Neural cell (in vitro differentiated cells): ENCODE measurements around the gene NAA50. TPM values are rescaled to one million over a fixed set of nuclear protein-coding genes. Genes with fewer than 3 reads are reported as not detected.
A peak's percentile ranks its signal among the peaks of the same experiment; 100 is the strongest.

ENCODE experiments used
- H2AFZ ChIP-seq: fragments of 200-600, 300-800 bp; sonication (generic), shearing (Covaris generic); 2 replicates; pipeline ENCODE4 v1.6.0; 2014; ENCODE audit warnings: low read depth, mild to moderate bottlenecking, antibody characterized with exemption, low read length, moderate library complexity
- H3F3A ChIP-seq: fragments of 200-600 bp; shearing (Covaris generic); 2 replicates; pipeline ENCODE4 v1.6.1; 2016; ENCODE audit warnings: mild to moderate bottlenecking, moderate library complexity, mixed read lengths, antibody characterized with exemption, low read length; ENCODE audit not compliant: insufficient read depth, poor library complexity, severe bottlenecking
- H3K27ac ChIP-seq: fragments of 200-600, 300-800 bp; sonication (generic), shearing (Covaris generic); 2 replicates; pipeline ENCODE4 v1.5.1; 2014; ENCODE audit warnings: mild to moderate bottlenecking, low read length, moderate library complexity
- H3K27me3 ChIP-seq: fragments of 300-800, 200-600 bp; sonication (generic), shearing (Covaris generic); 2 replicates; pipeline ENCODE4 v1.6.0; 2014; ENCODE audit warnings: mild to moderate bottlenecking, low read depth, low read length, moderate library complexity; ENCODE audit not compliant: insufficient read depth
- H3K36me3 ChIP-seq: fragments of 300-800, 200-600 bp; sonication (generic), shearing (Covaris generic); 2 replicates; pipeline ENCODE4 v1.5.1; 2014; ENCODE audit warnings: mild to moderate bottlenecking, antibody characterized with exemption, low read length, moderate library complexity; ENCODE audit not compliant: insufficient read depth
- H3K4me2 ChIP-seq: fragments of 300-800, 200-600 bp; sonication (generic), shearing (Covaris generic); 2 replicates; pipeline ENCODE4 v1.6.0; 2014; ENCODE audit warnings: mild to moderate bottlenecking, low read length
- H3K4me3 ChIP-seq: fragments of 300-800, 200-600 bp; sonication (generic), shearing (Covaris generic); 2 replicates; pipeline ENCODE4 v1.5.1; 2014; ENCODE audit warnings: mild to moderate bottlenecking, low read length, moderate library complexity
- H3K79me2 ChIP-seq: fragments of 200-600 bp; shearing (Covaris generic); replicated peaks from 2 replicates; pipeline ENCODE4 v1.6.0; 2014; ENCODE audit warnings: mild to moderate bottlenecking, low read length, moderate library complexity; ENCODE audit not compliant: insufficient read depth
- H3K9ac ChIP-seq: fragments of 300-800, 200-600 bp; sonication (generic), shearing (Covaris generic); 2 replicates; pipeline ENCODE4 v1.6.1; 2016; ENCODE audit warnings: mild to moderate bottlenecking, low read length, mixed read lengths
- H3K9me2 ChIP-seq: fragments of 200-600 bp; shearing (Covaris generic); 2 replicates; pipeline ENCODE4 v1.6.1; 2016; ENCODE audit warnings: mild to moderate bottlenecking, low read length, mixed read lengths; ENCODE audit not compliant: insufficient read depth
- H3K9me3 ChIP-seq: fragments of 200-600, 300-800 bp; sonication (generic), shearing (Covaris generic); 2 replicates; pipeline ENCODE4 v1.6.1; 2016; ENCODE audit warnings: mild to moderate bottlenecking, mixed run types, low read length, moderate library complexity, mixed read lengths
- H4K20me1 ChIP-seq: fragments of 200-600 bp; shearing (Covaris generic); 2 replicates; pipeline ENCODE4 v1.6.1; 2016; ENCODE audit warnings: mild to moderate bottlenecking, mixed run types; ENCODE audit not compliant: insufficient read depth
- EP300 ChIP-seq: fragments of 450-650 bp; conservative IDR thresholded peaks from 2 replicates; pipeline ENCODE4 v1.6.1; 2014; ENCODE audit warnings: antibody characterized with exemption, mild to moderate bottlenecking, moderate library complexity; ENCODE audit not compliant: poor library complexity, severe bottlenecking
- EZH2 ChIP-seq: fragments of 200-600, 300-800 bp; shearing (Covaris generic), sonication (generic); IDR thresholded peaks from 2 replicates; pipeline ENCODE4 v1.6.1; 2014; ENCODE audit warnings: antibody characterized with exemption, low read length, borderline replicate concordance, mild to moderate bottlenecking; ENCODE audit not compliant: insufficient read depth, poor library complexity, severe bottlenecking
- MXI1 ChIP-seq: fragments of 450-650 bp; conservative IDR thresholded peaks from 2 replicates; pipeline ENCODE4 v1.6.1; 2014; ENCODE audit warnings: antibody characterized with exemption, mild to moderate bottlenecking; ENCODE audit not compliant: poor library complexity, severe bottlenecking
- POLR2AphosphoS5 ChIP-seq: IDR thresholded peaks from 2 replicates; pipeline ENCODE4 v1.6.1; 2012
- RAD21 ChIP-seq: fragments of 450-650 bp; conservative IDR thresholded peaks from 2 replicates; pipeline ENCODE4 v1.6.1; 2014; ENCODE audit warnings: antibody characterized with exemption, mild to moderate bottlenecking, moderate library complexity
- SMC3 ChIP-seq: fragments of 450-650 bp; conservative IDR thresholded peaks from 2 replicates; pipeline ENCODE4 v1.6.1; 2014; ENCODE audit warnings: antibody characterized with exemption, mild to moderate bottlenecking, moderate library complexity; ENCODE audit not compliant: poor library complexity
- TAF1 ChIP-seq: IDR thresholded peaks from 2 replicates; pipeline ENCODE4 v1.6.1; 2012; ENCODE audit warnings: low read depth
- polyA plus RNA-seq: library from polyadenylated mRNA; depleted of rRNA; stranded (reverse); fragments of >200 nt; gene quantifications from 2 replicates; pipeline ENCODE4 v1.2.3, GENCODE V29; 2014
- TF ChIP-seq, protein P1 (sequence below): IDR thresholded peaks from 2 replicates; pipeline ENCODE4 v1.6.1; 2012; ENCODE audit warnings: borderline replicate concordance
- TF ChIP-seq, protein P2 (sequence below): fragments of 450-650 bp; IDR thresholded peaks from 2 replicates; pipeline ENCODE4 v1.5.1; 2014; ENCODE audit warnings: antibody characterized with exemption, mild to moderate bottlenecking, moderate library complexity; ENCODE audit not compliant: poor library complexity, severe bottlenecking

Gene NAA50
- polyA plus RNA-seq, 1 donor from 2014 or later = 69.6 TPM

DNA sequence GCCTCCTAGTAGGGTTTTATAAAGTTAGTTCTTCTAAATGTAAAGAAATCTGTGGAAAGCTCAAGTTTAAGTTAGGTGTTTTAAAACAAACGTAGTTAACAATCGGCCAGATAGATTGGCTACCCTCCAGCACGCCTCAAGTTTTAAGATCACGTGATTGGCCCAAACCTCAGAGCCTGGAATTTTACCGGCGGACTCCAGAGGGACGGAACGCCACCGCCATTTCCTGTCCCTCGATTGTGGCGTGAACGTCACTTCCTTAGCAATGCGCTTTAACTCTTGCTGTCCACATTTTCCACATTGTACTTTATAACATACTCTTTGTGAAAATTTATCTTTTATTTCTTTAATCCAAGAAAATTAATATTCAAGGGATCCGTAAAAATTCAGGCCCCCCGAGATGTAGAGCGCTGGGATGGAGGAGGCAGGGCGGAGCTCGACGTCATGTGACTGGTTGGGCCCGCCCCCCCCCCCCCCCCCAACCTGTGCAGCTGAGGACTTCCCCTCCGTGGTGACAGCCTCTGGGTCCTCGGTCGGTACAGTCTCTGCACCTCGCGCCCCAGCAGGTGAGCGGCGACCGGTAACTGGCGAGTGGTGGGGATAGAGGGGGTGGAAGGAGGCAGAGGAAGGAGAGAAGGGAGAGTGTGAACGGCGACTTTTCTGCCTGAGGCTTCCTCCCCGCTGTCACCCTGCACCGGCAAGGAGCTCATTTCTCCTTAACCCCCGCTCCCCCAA, 666 bp upstream of the NAA50 start, which contains the start of gene ATP6V1A:
TSS of gene ATP6V1A (plus strand) at position 488 of the 735 bp plus-strand sequence. CDS start 31,719 bp downstream, outside the sequence.
- no peaks in the 10 kb centered on the region for H3K36me3 ChIP-seq
- H3F3A ChIP-seq = peaks cover 4% of the 10 kb centered on the region
- TF ChIP-seq EP300 (peak; percentile 8), POLR2AphosphoS5 (peak; percentile 92), TAF1 (peak; percentile 83), RAD21 (no peak), EZH2 (no peak), MXI1 (no peak), SMC3 (no peak)
- TF ChIP-seq, protein P1, sequence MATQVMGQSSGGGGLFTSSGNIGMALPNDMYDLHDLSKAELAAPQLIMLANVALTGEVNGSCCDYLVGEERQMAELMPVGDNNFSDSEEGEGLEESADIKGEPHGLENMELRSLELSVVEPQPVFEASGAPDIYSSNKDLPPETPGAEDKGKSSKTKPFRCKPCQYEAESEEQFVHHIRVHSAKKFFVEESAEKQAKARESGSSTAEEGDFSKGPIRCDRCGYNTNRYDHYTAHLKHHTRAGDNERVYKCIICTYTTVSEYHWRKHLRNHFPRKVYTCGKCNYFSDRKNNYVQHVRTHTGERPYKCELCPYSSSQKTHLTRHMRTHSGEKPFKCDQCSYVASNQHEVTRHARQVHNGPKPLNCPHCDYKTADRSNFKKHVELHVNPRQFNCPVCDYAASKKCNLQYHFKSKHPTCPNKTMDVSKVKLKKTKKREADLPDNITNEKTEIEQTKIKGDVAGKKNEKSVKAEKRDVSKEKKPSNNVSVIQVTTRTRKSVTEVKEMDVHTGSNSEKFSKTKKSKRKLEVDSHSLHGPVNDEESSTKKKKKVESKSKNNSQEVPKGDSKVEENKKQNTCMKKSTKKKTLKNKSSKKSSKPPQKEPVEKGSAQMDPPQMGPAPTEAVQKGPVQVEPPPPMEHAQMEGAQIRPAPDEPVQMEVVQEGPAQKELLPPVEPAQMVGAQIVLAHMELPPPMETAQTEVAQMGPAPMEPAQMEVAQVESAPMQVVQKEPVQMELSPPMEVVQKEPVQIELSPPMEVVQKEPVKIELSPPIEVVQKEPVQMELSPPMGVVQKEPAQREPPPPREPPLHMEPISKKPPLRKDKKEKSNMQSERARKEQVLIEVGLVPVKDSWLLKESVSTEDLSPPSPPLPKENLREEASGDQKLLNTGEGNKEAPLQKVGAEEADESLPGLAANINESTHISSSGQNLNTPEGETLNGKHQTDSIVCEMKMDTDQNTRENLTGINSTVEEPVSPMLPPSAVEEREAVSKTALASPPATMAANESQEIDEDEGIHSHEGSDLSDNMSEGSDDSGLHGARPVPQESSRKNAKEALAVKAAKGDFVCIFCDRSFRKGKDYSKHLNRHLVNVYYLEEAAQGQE = peak; percentile 61
- TF ChIP-seq, protein P2, sequence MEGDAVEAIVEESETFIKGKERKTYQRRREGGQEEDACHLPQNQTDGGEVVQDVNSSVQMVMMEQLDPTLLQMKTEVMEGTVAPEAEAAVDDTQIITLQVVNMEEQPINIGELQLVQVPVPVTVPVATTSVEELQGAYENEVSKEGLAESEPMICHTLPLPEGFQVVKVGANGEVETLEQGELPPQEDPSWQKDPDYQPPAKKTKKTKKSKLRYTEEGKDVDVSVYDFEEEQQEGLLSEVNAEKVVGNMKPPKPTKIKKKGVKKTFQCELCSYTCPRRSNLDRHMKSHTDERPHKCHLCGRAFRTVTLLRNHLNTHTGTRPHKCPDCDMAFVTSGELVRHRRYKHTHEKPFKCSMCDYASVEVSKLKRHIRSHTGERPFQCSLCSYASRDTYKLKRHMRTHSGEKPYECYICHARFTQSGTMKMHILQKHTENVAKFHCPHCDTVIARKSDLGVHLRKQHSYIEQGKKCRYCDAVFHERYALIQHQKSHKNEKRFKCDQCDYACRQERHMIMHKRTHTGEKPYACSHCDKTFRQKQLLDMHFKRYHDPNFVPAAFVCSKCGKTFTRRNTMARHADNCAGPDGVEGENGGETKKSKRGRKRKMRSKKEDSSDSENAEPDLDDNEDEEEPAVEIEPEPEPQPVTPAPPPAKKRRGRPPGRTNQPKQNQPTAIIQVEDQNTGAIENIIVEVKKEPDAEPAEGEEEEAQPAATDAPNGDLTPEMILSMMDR = no peak
- H3K4me3 ChIP-seq = peak within 1 kb of the TSS; percentile 89
- peak within 1 kb of the TSS; percentile 94 for H3K9ac ChIP-seq
- H3K4me2 ChIP-seq = peak within 1 kb of the TSS; percentile 96
- no peaks in the 10 kb centered on the region for H3K9me2 ChIP-seq
- no peaks in the 10 kb centered on the region for H3K9me3 ChIP-seq
- H3K27ac ChIP-seq = peak within 1 kb of the TSS; percentile 99
- peaks cover 76% of the 10 kb centered on the region for H3K79me2 ChIP-seq
- H4K20me1 ChIP-seq = no peaks in the 10 kb centered on the region
- H2AFZ ChIP-seq = peak within 1 kb of the TSS; percentile 99
- no peaks in the 10 kb centered on the region for H3K27me3 ChIP-seq

GRCh38 chr3:113744941-113745755, 901 bp downstream of the NAA50 start:
- H3K9me3 ChIP-seq = no peaks in the 10 kb centered on the region
- peak overlapping the region; percentile 74 for H2AFZ ChIP-seq
- TF ChIP-seq, protein P2 = peak; percentile 85
- TF ChIP-seq, protein P1 = no peak
- TF ChIP-seq SMC3 = peak; percentile 69
- TF ChIP-seq EP300 = no peak
- no peak for TF ChIP-seq POLR2AphosphoS5
- TF ChIP-seq RAD21 = peak; percentile 79
- TF ChIP-seq TAF1 = no peak
- TF ChIP-seq EZH2 = no peak
- peak; percentile 19 for TF ChIP-seq MXI1
- no peaks in the 10 kb centered on the region for H3K9me2 ChIP-seq
- peak overlapping the region; percentile 99 for H3K27ac ChIP-seq
- H3K4me3 ChIP-seq = peak overlapping the region; percentile 89
- H4K20me1 ChIP-seq = no peaks in the 10 kb centered on the region
- H3K27me3 ChIP-seq = no peaks in the 10 kb centered on the region
- H3K36me3 ChIP-seq = no peaks in the 10 kb centered on the region
- H3K79me2 ChIP-seq = peaks cover 76% of the 10 kb centered on the region
- H3K9ac ChIP-seq = peak overlapping the region; percentile 94
- H3K4me2 ChIP-seq = peak overlapping the region; percentile 90
- peaks cover 4% of the 10 kb centered on the region for H3F3A ChIP-seq
